ENCODE measurements around the gene PLK2. TPM values are rescaled to one million over a fixed set of nuclear protein-coding genes. Genes with fewer than 3 reads are reported as not detected.

Gene PLK2
- total RNA-seq, 1 donor from 2014 or later, result 15.0 TPM

GRCh38 chr5:58450811-58451629 is 8.9 kb downstream of the PLK2 start:
- Mint-ChIP-seq H3K27ac (ENCODE audit: unreplicated experiment) (no peak overlapping the region), H3K36me3 (ENCODE audit: low read depth) (peaks cover 26% of the 10 kb centered on the region), H3K9me3 (peaks cover under 1% of the 10 kb centered on the region), H3K4me3 (no peak overlapping the region), H3K4me1 (no peaks in the 10 kb centered on the region), H3K27me3 (ENCODE audit: low read depth) (no peaks in the 10 kb centered on the region)
- no peak for DNase-seq (ENCODE audit: low read depth, low spot score)
- TF ChIP-seq, protein P1, sequence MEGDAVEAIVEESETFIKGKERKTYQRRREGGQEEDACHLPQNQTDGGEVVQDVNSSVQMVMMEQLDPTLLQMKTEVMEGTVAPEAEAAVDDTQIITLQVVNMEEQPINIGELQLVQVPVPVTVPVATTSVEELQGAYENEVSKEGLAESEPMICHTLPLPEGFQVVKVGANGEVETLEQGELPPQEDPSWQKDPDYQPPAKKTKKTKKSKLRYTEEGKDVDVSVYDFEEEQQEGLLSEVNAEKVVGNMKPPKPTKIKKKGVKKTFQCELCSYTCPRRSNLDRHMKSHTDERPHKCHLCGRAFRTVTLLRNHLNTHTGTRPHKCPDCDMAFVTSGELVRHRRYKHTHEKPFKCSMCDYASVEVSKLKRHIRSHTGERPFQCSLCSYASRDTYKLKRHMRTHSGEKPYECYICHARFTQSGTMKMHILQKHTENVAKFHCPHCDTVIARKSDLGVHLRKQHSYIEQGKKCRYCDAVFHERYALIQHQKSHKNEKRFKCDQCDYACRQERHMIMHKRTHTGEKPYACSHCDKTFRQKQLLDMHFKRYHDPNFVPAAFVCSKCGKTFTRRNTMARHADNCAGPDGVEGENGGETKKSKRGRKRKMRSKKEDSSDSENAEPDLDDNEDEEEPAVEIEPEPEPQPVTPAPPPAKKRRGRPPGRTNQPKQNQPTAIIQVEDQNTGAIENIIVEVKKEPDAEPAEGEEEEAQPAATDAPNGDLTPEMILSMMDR (conservative IDR thresholded peaks at IDR 0.05), result no peak

GRCh38 chr5:58450018-58450417 is 9.9 kb downstream of the PLK2 start:
- no peak for DNase-seq (ENCODE audit: low read depth, low spot score)
- Mint-ChIP-seq H3K27me3 (ENCODE audit: low read depth) (no peaks in the 10 kb centered on the region), H3K9me3 (peaks cover 3% of the 10 kb centered on the region), H3K4me1 (no peaks in the 10 kb centered on the region), H3K36me3 (ENCODE audit: low read depth) (peaks cover 24% of the 10 kb centered on the region), H3K4me3 (no peak overlapping the region), H3K27ac (ENCODE audit: unreplicated experiment) (no peak overlapping the region)
- TF ChIP-seq, protein P1 (conservative IDR thresholded peaks at IDR 0.05), result no peak

- Mint-ChIP-seq H3K27ac (ENCODE audit: unreplicated experiment) (no peak overlapping the region), H3K9me3 (peaks cover 3% of the 10 kb centered on the region), H3K4me1 (no peaks in the 10 kb centered on the region), H3K27me3 (ENCODE audit: low read depth) (no peaks in the 10 kb centered on the region), H3K4me3 (no peak overlapping the region), H3K36me3 (ENCODE audit: low read depth) (peaks cover 10% of the 10 kb centered on the region)
- no peak for DNase-seq (ENCODE audit: low read depth, low spot score)
- TF ChIP-seq, protein P1 (conservative IDR thresholded peaks at IDR 0.05), result no peak
These were observed 12.7 kb downstream of the PLK2 start for GRCh38 chr5:58447226-58447625.

- peaks cover 3% of the 10 kb centered on the region for H3K9me3 Mint-ChIP-seq
- H3K4me1 Mint-ChIP-seq, result no peaks in the 10 kb centered on the region
- TF ChIP-seq, protein P1 (conservative IDR thresholded peaks at IDR 0.05), result no peak
- H3K36me3 Mint-ChIP-seq (ENCODE audit: low read depth), result peaks cover 5% of the 10 kb centered on the region
- H3K27ac Mint-ChIP-seq (ENCODE audit: unreplicated experiment), result no peak overlapping the region
- H3K27me3 Mint-ChIP-seq (ENCODE audit: low read depth), result no peaks in the 10 kb centered on the region
- DNase-seq (ENCODE audit: low read depth, low spot score), result no peak
- H3K4me3 Mint-ChIP-seq, result no peak overlapping the region
These were observed 13.9 kb downstream of the PLK2 start for GRCh38 chr5:58446024-58446423.

DNA sequence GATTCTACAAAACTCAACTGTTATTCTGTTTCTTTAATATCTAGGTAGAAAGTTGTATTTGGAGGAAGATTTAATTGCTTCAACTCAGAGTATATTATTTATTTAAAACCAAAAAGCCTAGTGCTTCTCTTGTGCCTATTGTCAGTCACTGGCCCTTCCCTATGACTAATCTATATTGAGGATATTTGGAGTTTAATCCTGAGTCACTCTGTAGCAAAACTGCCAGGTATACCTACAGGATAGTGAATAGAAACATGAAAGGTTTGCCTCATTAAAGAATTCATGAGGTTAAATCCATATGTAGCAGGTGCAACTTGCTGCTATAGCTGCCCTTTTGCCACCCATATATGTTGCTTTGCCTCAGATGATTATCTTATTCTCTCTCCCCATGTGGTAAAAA is 15.1 kb downstream of the PLK2 start:
- no peak for DNase-seq (ENCODE audit: low read depth, low spot score)
- H3K9me3 Mint-ChIP-seq, result peaks cover 3% of the 10 kb centered on the region
- TF ChIP-seq, protein P1 (conservative IDR thresholded peaks at IDR 0.05), result no peak
- H3K36me3 Mint-ChIP-seq (ENCODE audit: low read depth), result peaks cover 2% of the 10 kb centered on the region
- H3K4me3 Mint-ChIP-seq, result no peak overlapping the region
- peaks cover 4% of the 10 kb centered on the region for H3K4me1 Mint-ChIP-seq
- H3K27me3 Mint-ChIP-seq (ENCODE audit: low read depth), result no peaks in the 10 kb centered on the region
- no peak overlapping the region for H3K27ac Mint-ChIP-seq (ENCODE audit: unreplicated experiment)

Measured in neural crest cell (in vitro differentiated cells).